GM11168 (cell line): ENCODE results near the gene APOBEC3H.

Experiments
- in situ Hi-C: fragments of 300-500 bp; cut with MboI; formaldehyde crosslinking; loops from one replicate; pipeline ENCODE4 v1.12.0; 2022; ENCODE audit warnings: low sequenced_read_pairs; ENCODE audit not compliant: unreplicated experiment

APOBEC3H gene

DNA sequence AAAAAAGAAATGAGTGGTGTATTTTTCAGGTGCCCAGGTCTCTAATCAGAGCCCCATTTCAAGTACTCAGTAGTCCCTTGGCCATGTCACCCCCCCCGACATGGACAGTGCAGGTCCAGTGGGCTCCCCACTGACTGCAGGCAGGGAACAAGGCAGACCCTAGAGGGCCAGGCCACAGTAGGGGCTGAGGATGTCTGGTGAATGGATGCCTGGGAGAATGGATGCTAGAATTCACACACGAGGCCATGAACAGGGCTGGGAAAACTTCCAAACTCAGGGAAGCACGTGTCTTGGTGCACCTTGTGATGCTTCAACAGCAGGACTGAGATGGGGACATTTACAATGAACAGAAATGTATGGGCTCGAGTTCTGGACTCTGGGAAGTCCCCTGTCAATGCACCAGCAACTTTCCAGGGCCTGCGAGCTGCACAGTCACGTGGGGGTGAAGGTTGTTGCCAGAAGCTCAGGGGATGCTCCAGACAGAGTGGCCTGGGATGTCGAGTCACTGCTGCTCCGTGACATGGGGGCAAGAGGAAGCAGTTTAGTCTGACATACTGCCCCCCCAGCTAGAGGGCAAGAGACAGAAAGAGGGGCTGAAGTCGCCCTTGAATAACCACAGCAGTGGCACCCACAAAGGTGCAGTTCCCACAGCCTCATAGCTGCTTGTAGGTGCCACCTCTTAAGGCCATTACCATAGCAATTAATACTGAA is 16.8 kb upstream of the APOBEC3H start:
- in situ Hi-C loops, result no loop called here

DNA sequence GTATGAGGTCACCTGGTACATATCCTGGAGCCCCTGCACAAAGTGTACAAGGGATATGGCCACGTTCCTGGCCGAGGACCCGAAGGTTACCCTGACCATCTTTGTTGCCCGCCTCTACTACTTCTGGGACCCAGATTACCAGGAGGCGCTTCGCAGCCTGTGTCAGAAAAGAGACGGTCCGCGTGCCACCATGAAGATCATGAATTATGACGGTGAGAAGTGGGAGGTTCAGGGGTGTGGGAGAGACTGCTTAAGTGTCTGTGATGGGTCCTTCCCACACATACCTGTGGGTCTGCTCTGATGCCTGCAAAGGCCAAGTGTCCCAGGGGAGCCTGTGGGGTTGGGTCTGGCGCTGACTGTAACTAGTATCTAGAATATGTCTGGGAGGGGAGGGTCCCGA is 16.0 kb upstream of the APOBEC3H start:
- in situ Hi-C loops, result no loop called here

DNA sequence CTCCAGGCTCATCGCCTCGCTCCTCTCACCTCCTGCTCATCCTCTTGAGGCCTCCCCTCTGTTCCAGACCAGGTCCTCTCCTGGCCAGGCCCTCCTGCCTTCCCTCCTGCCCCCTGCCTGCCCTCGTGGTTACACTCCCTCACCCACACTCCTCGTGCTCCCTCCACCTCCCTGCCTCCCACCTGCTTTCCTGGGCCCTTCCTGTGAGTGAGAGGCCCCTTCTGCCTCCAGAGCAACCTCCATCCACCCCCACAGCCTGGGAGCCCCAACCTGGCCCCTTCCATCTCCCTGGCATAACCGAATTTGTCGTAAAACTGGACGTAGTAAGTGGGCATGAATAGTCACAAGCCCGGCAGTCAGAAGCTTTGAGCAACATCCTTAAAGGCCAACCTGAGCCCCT is 15.4 kb upstream of the APOBEC3H start:
- in situ Hi-C loops, result no loop called here

DNA sequence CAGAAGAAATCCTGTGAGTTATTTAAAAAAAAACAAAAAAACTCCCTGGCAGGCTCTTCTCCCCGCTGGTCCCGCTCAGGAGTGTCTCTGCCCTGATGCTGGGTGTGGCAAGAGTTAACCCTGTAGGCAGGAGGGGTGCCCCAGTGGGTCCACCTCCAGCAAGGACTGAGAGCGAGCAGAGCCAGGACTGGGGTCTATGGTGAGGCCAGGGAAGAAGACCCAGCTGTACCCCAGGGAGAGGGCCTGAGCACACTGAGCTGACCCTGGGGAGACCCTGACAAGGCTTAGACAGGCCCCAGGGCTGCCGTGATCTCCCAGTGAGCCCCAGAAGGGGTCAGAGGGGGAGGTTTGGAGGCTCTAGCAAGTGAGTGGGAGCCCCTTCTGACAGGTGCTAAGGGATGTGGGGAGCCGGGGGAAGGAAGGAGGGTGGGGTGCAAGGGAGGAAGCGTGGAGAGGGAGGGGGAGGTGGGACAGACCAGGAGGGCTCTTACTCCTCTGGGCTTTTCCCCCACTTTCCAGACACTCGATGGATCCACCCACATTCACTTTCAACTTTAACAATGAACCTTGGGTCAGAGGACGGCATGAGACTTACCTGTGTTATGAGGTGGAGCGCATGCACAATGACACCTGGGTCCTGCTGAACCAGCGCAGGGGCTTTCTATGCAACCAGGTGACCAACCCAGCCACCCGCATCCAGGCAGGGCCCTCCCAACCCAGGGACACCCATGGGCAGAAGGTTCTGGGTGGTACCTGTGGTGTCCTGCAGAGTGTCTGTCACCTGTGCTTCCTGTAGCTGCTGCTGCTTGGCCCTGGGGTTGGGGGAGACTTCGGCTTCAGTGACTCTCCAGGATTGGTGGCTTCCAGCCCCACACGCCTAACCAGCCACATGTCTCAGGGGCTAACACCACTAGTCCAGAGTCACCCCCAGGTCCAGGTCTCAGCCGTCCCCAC is 13.6 kb upstream of the APOBEC3H start:
- in situ Hi-C loops, result no loop called here

DNA sequence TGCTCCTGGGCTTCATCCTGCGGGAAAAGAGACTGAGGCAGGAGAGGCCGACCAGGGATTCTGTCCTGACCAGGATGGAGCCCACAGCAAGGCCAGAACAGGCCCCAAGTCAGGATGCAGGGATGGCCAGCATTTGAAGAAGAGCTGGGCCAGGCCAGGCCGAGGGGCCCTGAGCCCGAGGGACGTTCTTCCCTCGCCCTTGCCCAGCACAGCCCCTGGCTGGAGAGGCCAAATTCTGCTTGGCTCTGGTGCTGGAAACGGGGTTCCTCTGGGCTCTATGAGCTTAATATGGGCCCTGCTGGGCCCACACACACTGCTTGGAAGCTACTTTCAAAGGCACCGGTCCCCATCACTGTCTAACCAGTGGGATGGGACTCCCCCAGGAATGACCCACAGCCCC is 12.4 kb upstream of the APOBEC3H start:
- in situ Hi-C loops, result no loop called here

DNA sequence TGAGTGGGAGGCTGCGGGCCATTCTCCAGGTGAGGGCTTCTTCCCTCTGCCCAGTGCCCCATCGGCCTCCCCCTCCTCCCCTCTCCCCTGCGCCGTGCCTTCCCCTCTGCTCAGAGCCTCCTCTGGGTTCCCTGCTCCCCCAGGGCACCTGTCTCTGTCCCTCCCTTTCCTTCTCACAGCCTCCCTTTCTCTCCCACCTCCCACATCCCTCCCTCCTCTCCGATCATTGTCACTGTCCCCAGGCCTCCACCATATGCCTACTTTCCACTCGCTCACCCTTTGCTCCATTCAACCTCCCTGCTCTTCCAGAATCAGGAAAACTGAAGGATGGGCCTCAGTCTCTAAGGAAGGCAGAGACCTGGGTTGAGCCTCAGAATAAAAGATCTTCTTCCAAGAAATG is 9.9 kb upstream of the APOBEC3H start:
- in situ Hi-C loops, result no loop called here

DNA sequence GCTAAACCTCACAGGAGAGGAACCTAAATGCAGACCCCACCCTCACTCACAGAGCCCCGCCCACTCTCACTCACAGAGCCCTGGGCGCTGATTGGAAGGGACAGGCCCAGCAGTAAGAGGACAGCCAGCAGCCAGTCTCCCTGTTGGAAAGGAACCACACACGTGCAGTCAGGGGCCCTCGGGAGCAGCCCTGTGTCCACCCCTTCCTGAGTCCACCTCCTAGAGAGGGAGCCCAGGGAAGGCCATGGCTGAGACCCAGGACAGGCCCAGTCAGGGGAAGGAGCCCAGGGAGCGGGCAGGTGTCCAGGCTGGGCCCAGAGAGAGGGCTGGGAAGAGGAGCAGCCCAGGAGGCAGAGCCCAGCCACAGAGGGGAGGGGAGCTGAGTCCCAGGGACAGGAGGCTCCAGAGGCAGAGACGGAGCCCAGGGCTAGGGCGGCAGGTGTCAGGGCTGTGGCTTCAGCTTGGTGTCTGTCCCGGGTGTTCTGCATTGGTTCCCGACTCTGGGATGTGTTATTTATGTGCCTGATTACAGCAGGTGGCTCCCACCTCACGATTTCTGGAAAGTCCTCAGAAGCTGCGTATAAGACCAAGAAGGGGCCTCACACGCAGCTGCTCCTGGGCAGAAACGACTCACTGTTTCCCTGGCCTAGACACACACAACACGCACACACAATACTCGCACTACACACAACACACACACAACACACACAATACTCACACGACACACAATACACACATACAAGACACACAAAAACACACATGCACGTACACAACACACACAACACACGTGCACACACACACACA is 9.0 kb upstream of the APOBEC3H start:
- in situ Hi-C loops, result no loop called here

DNA sequence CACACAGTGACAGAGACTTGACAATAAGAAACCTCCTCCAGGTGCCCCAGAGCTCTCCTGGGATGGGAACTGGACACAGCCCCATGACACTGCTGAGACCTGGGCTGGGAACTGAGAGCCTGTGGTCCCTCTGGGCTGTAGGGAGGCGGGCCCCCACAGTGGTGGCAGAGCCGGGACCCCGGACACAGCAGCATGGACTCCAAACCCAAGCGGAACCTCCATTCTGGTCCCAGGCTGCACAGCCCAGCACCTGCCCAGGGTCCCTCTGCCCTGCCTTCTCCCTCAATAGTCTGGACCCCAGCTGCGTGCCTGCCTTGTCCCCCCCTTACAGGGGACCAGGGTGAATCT is 8.4 kb upstream of the APOBEC3H start:
- in situ Hi-C loops, result no loop called here

DNA sequence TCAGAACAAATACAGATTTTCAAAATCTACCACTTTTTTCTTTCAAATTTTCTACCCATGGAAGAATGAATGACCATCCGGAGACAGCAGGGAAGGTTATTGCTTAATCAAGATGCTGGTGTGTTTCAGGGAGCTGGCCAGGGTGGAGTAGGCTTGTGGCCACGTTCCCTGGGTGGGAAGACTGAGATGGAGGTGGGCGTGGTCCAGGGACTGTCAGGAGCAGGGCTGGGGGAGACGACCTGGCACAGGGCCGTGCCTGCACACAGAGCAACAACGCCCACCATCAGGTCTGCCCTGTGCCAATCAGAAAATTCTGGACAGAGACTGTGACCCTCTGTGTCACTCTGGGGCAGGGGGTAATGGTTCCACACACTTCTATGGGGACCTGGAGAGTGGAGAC is 7.1 kb upstream of the APOBEC3H start:
- in situ Hi-C loops, result no loop called here

DNA sequence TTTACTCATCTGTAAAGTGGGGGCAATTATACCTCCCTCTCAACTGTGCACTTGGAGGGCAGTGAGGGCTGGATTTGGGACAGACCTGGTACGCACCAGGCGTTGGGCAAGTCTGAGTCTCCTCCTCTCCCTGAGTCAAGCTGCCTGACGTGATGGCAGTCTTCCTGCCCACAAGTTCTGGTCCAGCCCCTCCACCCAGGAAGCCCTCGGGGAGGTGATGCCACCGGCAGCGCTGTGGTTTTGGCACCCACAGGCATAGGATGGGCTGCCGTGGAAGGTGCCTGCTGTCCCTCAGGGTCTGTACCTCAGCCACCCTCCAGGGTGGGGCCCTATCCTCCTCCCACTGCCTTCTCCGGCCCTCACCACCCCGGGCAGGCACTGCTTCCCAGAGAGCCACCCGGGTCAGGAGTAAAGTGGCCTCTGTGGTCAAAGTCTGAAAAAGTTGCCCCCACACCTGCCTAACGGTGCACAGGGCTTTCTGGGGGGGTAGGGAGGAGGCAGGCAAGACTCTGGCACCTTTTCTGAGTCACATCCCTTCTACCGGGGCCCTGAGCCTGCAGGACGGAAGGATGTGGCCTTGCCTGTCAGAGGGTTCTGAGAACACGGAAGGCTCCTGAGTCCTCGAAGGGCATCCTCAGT is 6.5 kb upstream of the APOBEC3H start:
- in situ Hi-C loops, result no loop called here

DNA sequence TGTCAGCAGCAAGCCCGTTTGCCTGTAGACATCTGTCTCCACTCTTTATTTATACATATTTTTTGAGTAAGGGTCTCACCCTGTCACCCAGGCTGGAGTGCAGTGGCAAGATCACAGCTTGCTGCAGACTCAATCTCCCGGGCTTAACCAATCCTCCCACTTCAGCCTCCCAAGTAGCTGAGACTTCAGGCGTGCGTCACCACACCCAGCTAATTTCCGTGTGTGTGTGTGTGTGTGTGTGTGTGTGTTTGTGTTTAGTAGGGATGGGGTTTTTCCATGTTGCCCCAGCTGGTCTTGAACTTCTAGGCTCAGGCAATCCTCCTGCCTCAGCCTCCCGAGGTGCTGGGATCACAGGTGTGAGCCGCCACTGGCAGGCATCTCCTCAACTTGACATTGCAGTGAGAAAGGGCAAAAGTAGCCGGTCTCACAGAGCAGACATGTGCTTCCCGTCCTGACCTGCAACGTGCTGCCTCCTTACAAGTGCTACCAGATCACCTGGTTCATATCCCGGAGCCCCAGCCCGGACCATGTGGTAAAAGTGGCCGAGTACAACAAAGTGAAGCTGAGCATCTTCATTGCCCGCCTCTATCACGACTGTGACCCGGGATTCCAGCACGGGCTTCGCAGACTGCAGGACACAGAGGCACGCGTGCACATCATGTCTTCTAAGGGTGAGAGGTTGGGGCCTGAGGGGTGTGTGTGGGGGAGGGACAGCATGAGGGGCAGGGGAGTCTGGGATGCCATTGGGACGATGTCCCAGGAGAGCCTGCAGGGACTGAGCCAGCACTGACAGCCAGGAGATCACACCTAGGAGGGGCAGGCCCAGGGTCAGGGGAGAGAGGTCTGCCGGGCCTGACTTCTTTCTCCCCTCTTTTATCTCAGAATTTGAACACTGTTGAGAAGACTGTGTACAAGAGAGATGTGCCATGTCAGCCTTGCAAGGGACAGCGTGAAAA is 5.6 kb upstream of the APOBEC3H start:
- in situ Hi-C loops, result no loop called here

DNA sequence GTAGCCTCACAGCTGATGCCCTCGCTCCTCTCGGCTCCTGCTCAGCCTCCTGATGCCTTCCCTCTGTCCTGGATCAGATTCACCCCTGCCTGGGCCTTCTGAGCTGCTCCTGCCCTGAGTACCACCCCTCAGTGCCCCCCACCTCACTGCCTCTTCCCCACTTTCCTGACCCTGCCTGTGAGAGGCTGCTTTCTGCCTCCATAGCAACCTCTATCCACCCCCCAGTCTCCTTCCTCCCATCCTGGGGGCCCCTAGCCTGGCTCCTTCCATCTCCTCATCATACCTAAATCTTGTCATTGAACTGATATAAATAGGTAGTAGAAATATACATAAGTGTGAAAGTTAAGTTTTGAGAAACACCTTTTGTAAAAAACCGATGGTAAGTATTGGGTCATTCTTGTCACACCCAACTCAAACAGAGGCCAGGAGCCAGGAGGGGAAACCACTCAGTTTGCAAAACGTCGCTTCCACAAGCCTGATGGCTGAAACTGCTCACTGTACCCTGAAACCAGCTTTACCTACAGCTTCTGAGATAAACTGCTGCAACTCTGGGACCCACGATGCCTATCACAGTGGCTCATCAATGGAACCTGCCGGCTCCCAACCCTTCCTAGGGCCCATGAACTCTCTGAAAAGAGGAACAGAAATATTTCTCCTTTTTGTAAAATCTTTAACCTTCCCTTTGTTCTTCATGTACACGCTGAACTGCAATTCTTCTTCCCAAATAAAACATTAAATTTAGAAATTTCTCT is 4.8 kb upstream of the APOBEC3H start:
- in situ Hi-C loops, result no loop called here

DNA sequence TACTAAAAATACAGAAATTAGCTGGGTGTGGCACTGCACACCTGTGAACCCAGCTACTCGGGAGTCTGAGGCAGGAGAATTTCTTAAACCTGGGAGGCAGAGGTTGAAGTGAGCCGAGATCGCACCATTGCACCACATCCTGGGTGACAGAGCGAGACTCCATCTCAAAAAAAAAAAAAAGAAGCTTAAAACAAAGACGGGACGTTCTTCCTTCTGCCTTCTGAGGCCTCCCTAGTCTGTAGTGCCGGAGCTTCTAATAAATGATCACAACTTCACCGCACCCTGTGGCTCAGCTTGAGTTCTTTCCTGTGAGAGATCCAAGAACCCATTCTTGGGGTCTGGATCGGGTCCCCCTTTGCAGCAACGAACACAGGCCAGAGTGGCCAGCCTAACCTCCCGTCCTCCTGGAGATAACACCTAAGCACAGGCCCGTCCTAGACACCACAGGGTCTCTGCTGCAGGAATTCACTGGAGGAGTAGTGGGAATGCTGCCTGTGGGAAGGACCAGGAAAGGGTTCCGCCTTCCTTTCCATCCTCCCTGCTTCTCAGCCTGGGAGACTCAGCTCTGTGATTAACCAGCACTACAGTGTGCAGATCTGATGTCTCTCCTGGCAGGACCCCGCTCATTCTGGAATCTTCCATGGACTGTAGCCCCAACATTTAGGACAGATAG is 2.2 kb upstream of the APOBEC3H start:
- in situ Hi-C loops, result no loop called here

DNA sequence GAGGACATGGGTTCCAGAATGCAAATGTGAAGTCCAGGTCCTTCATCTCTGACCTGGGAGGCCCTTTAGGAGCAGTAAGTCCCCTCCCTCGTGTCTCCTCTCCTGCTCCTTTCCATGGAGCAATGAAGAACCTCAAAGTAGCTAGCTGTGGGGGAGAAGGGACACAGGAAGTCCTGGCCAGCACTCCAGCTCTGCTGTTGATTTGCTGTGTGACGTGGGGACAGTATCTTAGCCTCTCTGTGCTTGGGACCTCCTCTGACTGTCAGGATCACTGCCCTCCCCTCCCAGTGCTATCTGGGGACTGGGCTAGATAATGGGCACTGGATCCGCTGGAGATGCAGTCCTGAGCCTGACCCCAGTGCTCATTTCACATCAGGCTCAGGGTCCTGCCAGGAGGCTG is 1.1 kb upstream of the APOBEC3H start:
- in situ Hi-C loops, result no loop called here

DNA sequence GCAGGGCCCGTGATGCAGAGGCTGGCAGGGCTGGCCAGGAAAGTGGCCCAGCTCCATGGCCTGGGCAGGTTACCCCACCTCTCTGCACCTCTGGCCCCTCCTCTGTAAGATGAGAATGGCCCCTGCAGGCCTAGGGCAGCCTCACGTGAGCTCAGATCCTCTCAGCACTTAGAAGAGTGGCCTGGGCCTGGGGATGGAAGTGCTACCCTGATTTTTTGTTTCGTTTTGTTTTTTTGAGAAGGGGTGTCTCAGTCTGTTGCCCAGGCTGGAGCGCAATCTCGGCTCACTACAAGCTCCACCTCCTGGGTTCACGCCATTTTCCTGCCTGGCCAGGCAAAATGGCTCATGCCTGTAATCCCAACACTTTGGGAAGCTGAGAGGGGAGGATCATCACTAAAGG is 982 bp downstream of the APOBEC3H start:
- in situ Hi-C loops, result no loop called here

DNA sequence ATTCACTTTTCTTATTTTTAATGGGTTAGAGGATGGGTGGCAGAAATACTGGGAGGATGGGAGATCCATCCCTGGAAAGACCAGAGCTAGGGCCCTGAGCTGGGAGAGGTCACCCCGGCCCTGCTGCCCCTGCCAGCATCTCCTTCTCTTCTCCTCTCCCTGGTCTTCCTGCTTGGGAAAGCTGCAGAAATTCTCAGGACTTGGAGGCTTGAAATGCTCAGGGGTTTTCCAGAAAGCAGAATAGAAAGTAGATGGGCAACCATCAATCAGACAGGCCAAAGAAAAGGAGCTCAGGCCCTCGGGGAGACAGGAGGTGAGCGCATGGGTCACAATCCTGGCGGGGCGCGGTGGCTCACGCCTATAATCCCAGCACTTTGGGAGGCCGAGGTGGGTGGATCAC is 1.5 kb downstream of the APOBEC3H start:
- in situ Hi-C loops, result no loop called here

DNA sequence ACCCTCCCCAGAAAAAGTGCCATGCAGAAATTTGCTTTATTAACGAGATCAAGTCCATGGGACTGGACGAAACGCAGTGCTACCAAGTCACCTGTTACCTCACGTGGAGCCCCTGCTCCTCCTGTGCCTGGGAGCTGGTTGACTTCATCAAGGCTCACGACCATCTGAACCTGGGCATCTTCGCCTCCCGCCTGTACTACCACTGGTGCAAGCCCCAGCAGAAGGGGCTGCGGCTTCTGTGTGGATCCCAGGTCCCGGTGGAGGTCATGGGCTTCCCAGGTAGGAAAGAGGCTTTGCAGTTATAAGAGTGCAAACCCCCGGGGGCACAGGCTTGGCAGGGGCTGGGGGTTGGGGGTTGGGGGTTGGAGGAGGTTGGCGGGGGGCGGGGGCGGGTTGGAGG is 4.2 kb downstream of the APOBEC3H start:
- in situ Hi-C loops, result loop anchor here (25.0 kb wide), 1 partner anchor 239 kb away; the partner anchor contains the start of gene CBX6

DNA sequence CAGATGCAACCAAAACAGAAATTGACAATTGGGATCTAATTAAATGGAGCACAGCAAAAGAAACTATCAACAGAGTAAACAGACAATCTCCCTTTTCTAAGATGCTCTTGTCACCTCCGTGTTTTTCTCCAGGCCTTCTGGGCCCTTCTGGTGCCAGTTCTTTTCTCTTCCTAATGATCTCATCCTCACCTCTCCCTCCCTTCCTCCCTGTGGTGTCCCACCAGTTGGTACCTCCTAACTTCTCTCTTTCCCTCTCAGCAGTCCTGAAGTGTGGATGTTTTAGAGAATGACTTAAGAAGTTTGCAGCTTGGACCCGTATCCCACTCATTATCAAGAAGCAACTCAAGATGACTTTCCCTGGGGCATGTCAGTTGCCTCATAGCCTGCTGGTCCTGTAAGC is 6.4 kb downstream of the APOBEC3H start:
- in situ Hi-C loops, result loop anchor here (25.0 kb wide), 1 partner anchor 241 kb away; the partner anchor contains the start of gene CBX6
